ENCODE results near the gene FBN1. TPM values are rescaled to one million over a fixed set of nuclear protein-coding genes. Genes with fewer than 3 reads are reported as not detected.

FBN1 gene
- total RNA-seq, 2 donors from 2014 or later: 12.1 to 81.9 TPM

- peaks cover 11% of the 10 kb centered on the region for H3K4me1 ChIP-seq (replicated peaks)
- 42% methylated on average over 3 of the region's 3 CpGs for WGBS
- H3K9me3 ChIP-seq: no peaks in the 10 kb centered on the region
- intact Hi-C loops (cut with DNase I): no loop called here
- no peaks in the 10 kb centered on the region for H3K36me3 ChIP-seq
- peak overlapping the region in 1 of 2 donors; percentile 13 for H3K27ac ChIP-seq
- DNase-seq (ENCODE audit: low spot score): no peak
- peak; percentile 9 for TF ChIP-seq POLR2AphosphoS5 (IDR thresholded peaks at IDR 0.05)
- no peak for TF ChIP-seq CTCF (IDR thresholded peaks at IDR 0.05)
- H3K4me3 ChIP-seq: no peak overlapping the region
- H3K27me3 ChIP-seq (replicated peaks; ENCODE audit: insufficient read depth): no peaks in the 10 kb centered on the region
Observed at GRCh38 chr15:48389691-48390143, 255.8 kb downstream of the FBN1 start.

GRCh38 chr15:48388910-48389309 lies 256.6 kb downstream of the FBN1 start:
- Histone ChIP-seq H3K4me1 (replicated peaks) (peaks cover 11% of the 10 kb centered on the region), H3K27me3 (replicated peaks; ENCODE audit: insufficient read depth) (no peaks in the 10 kb centered on the region), H3K27ac (peak overlapping the region in 1 of 2 donors; percentile 2), H3K4me3 (no peak overlapping the region), H3K36me3 (no peaks in the 10 kb centered on the region), H3K9me3 (no peaks in the 10 kb centered on the region)
- intact Hi-C loops (cut with DNase I): no loop called here
- DNase-seq (ENCODE audit: low spot score): no peak
- TF ChIP-seq POLR2AphosphoS5 (IDR thresholded peaks at IDR 0.05) (no peak), CTCF (IDR thresholded peaks at IDR 0.05) (no peak), POLR2A (IDR thresholded peaks at IDR 0.05) (no peak)
- 17% methylated on average over 1 of the region's 1 CpG for WGBS

- Histone ChIP-seq H3K27me3 (replicated peaks; ENCODE audit: insufficient read depth) (no peaks in the 10 kb centered on the region), H3K9me3 (no peaks in the 10 kb centered on the region), H3K4me1 (replicated peaks) (peaks cover 8% of the 10 kb centered on the region), H3K27ac (peak overlapping the region in 1 of 2 donors; percentile 2), H3K36me3 (no peaks in the 10 kb centered on the region), H3K4me3 (no peak overlapping the region)
- no peak for TF ChIP-seq CTCF (IDR thresholded peaks at IDR 0.05)
- TF ChIP-seq POLR2AphosphoS5 (IDR thresholded peaks at IDR 0.05): peak; percentile 8
- TF ChIP-seq POLR2A (IDR thresholded peaks at IDR 0.05): no peak
- 18% methylated on average over 4 of the region's 4 CpGs for WGBS
- peak; percentile 8 for DNase-seq (ENCODE audit: low spot score)
- intact Hi-C loops (cut with DNase I): no loop called here
Observed at GRCh38 chr15:48388016-48388851, 257.3 kb downstream of the FBN1 start.

GRCh38 chr15:48385031-48385830 lies 260.3 kb downstream of the FBN1 start:
- H3K27me3 ChIP-seq (replicated peaks; ENCODE audit: insufficient read depth): no peaks in the 10 kb centered on the region
- DNase-seq (ENCODE audit: low spot score): no peak

More at GRCh38 chr15:48385031-48385830, 260.3 kb downstream of the FBN1 start:
- Histone ChIP-seq H3K27ac (no peak overlapping the region), H3K4me1 (replicated peaks) (peaks cover 7% of the 10 kb centered on the region), H3K9me3 (no peaks in the 10 kb centered on the region), H3K36me3 (no peaks in the 10 kb centered on the region), H3K4me3 (no peak overlapping the region)
- WGBS: 71% methylated on average over 4 of the region's 4 CpGs
- no peak for TF ChIP-seq POLR2A (IDR thresholded peaks at IDR 0.05)
- no peak for TF ChIP-seq POLR2AphosphoS5 (IDR thresholded peaks at IDR 0.05)
- no peak for TF ChIP-seq CTCF (IDR thresholded peaks at IDR 0.05)
- intact Hi-C loops (cut with DNase I): no loop called here
